HepG2 (cell line): ENCODE results near the gene MPG. TPM values are rescaled to one million over a fixed set of nuclear protein-coding genes. Genes with fewer than 3 reads are reported as not detected.
A peak's percentile ranks its signal among the peaks of the same experiment; 100 is the strongest.

Experiments
- BRD4 ChIP-seq: sonication (generic); formaldehyde crosslinking; IDR thresholded peaks from 2 replicates; pipeline ENCODE4 v1.4.0; 2020; ENCODE audit warnings: missing genetic modification reagents
- FOXC1 ChIP-seq: sonication (generic); formaldehyde crosslinking; IDR thresholded peaks from 2 replicates; pipeline ENCODE4 v1.8.0; 2022; ENCODE audit warnings: mild to moderate bottlenecking, missing genetic modification reagents, borderline replicate concordance
- HNRNPLL ChIP-seq: fragments of 200-400 bp; formaldehyde crosslinking; IDR thresholded peaks from 2 replicates; pipeline ENCODE4 v1.6.1; 2017; ENCODE audit warnings: mild to moderate bottlenecking, low read depth, low read length; ENCODE audit not compliant: poor library complexity, severe bottlenecking
- MLXIP ChIP-seq: sonication (generic); formaldehyde crosslinking; IDR thresholded peaks from 2 replicates; pipeline ENCODE4 v1.9.0; 2021; ENCODE audit warnings: missing genetic modification reagents, borderline replicate concordance
- NFKB2 ChIP-seq: sonication (generic); formaldehyde crosslinking; IDR thresholded peaks from 2 replicates; pipeline ENCODE4 v1.4.0; 2020; ENCODE audit warnings: missing genetic modification reagents, borderline replicate concordance
- NPAS2 ChIP-seq: sonication (generic); formaldehyde crosslinking; IDR thresholded peaks from 2 replicates; pipeline ENCODE4 v1.8.0; 2022; ENCODE audit warnings: mild to moderate bottlenecking, missing genetic modification reagents, borderline replicate concordance
- RXRA ChIP-seq: sonication (generic); formaldehyde crosslinking; IDR thresholded peaks from 2 replicates; pipeline ENCODE4 v1.5.1; 2020; ENCODE audit warnings: missing genetic modification reagents
- SAFB2 ChIP-seq: sonication (generic); formaldehyde crosslinking; IDR thresholded peaks from 2 replicates; pipeline ENCODE4 v1.5.1; 2020; ENCODE audit warnings: missing genetic modification reagents, low read depth, mild to moderate bottlenecking, borderline replicate concordance
- SP2 ChIP-seq: sonication (generic); formaldehyde crosslinking; IDR thresholded peaks from 2 replicates; pipeline ENCODE4 v1.5.1; 2020; ENCODE audit warnings: mild to moderate bottlenecking, missing genetic modification reagents
- ZBTB7A ChIP-seq: sonication (generic); formaldehyde crosslinking; IDR thresholded peaks from 2 replicates; pipeline ENCODE4 v1.8.0; 2022; ENCODE audit warnings: mild to moderate bottlenecking, missing genetic modification reagents
- ZNF264 ChIP-seq: sonication (generic); formaldehyde crosslinking; IDR thresholded peaks from 2 replicates; pipeline ENCODE4 v1.4.0; 2020; ENCODE audit warnings: missing genetic modification reagents
- ZNF343 ChIP-seq: sonication (generic); formaldehyde crosslinking; IDR thresholded peaks from 2 replicates; pipeline ENCODE4 v1.4.0; 2020; ENCODE audit warnings: mild to moderate bottlenecking, missing genetic modification reagents
- ZNF674 ChIP-seq: sonication (generic); formaldehyde crosslinking; IDR thresholded peaks from 2 replicates; pipeline ENCODE4 v1.5.0; 2020; ENCODE audit warnings: low read depth, mild to moderate bottlenecking, missing genetic modification reagents
- ZNF766 ChIP-seq: sonication (generic); formaldehyde crosslinking; IDR thresholded peaks from 2 replicates; pipeline ENCODE4 v1.5.0; 2020; ENCODE audit warnings: missing genetic modification reagents, borderline replicate concordance
- ZNF777 ChIP-seq: sonication (generic); formaldehyde crosslinking; IDR thresholded peaks from 2 replicates; pipeline ENCODE4 v1.4.0; 2020; ENCODE audit warnings: missing genetic modification reagents
- ZSCAN21 ChIP-seq: sonication (generic); formaldehyde crosslinking; IDR thresholded peaks from 2 replicates; pipeline ENCODE4 v1.8.0; 2022; ENCODE audit warnings: mild to moderate bottlenecking, missing genetic modification reagents, moderate library complexity, borderline replicate concordance
- ZSCAN30 ChIP-seq: sonication (generic); formaldehyde crosslinking; IDR thresholded peaks from 2 replicates; pipeline ENCODE4 v1.5.0; 2020; ENCODE audit warnings: mild to moderate bottlenecking, missing genetic modification reagents
- polyA plus RNA-seq, 8 experiments: library from polyadenylated mRNA; depleted of rRNA in 3 of 8; stranded (reverse) in 7 of 8; unstranded in 1 of 8; fragments of >200 nt; fragmentation: Illumina TruSeq in 4 of 8; extraction: Trizol in 4 of 8; gene quantifications; 2 replicates each; pipeline versions ENCODE4 v1.2.1 to v1.2.3, GENCODE V29; 2011 to 2016; ENCODE audit warnings: low read depth in 4 of 8, missing spikeins in 1 of 8, mixed read lengths in 1 of 8; ENCODE audit not compliant: insufficient read depth in 1 of 8
- total RNA-seq, 5 experiments: library from RNA; depleted of rRNA; stranded (reverse); fragments of >200 nt; fragmentation: Illumina TruSeq; extraction: Trizol; gene quantifications; 2 replicates each; pipeline ENCODE4 v1.2.3, GENCODE V29; 2016; ENCODE audit warnings: low read depth in 1 of 5
- TF ChIP-seq, protein P1 (sequence below): sonication (generic); formaldehyde crosslinking; IDR thresholded peaks from 2 replicates; pipeline ENCODE4 v1.4.0; 2020; ENCODE audit warnings: missing genetic modification reagents, low read depth, mild to moderate bottlenecking, borderline replicate concordance
- TF ChIP-seq, protein P2 (sequence below): sonication (generic); formaldehyde crosslinking; IDR thresholded peaks from 2 replicates; pipeline ENCODE4 v1.4.0; 2020; ENCODE audit warnings: missing genetic modification reagents

MPG gene
- total and polyA plus RNA-seq, 2 of the 13 experiments (the other 11 are each of a cell fraction or from before 2014, with no cell fraction given), result 59.1 to 62.5 TPM

- TF ChIP-seq ZNF674 (CRISPR knock-in tag) (peak; percentile 91; the same call in 1 of the 2 replicates), NFKB2 (CRISPR knock-in tag) (peak; percentile 91; the same call in 1 of the 2 replicates), ZSCAN21 (CRISPR knock-in tag) (no peak), ZBTB7A (peak; percentile 21; the same call in 1 of the 2 replicates), ZNF343 (CRISPR knock-in tag) (peak; percentile 86), ZNF766 (CRISPR knock-in tag) (no peak), HNRNPLL (peak; percentile 68), ZNF777 (CRISPR knock-in tag) (peak; percentile 32; the same call in 1 of the 2 replicates), SP2 (CRISPR knock-in tag) (peak; percentile 96), SAFB2 (CRISPR knock-in tag) (0 out of 2 replicates have a peak, but pooled peaks have one; percentile 85), RXRA (CRISPR knock-in tag) (no peak; the same call in 1 of the 2 replicates), BRD4 (CRISPR knock-in tag) (0 out of 2 replicates have a peak, but pooled peaks have one; percentile 1), MLXIP (CRISPR knock-in tag) (peak; percentile 31; the same call in 1 of the 2 replicates), FOXC1 (CRISPR knock-in tag) (peak; percentile 78), ZSCAN30 (CRISPR knock-in tag) (no peak), ZNF264 (CRISPR knock-in tag) (0 out of 2 replicates have a peak, but pooled peaks have one; percentile 12), NPAS2 (CRISPR knock-in tag) (no peak)
- TF ChIP-seq, protein P1, sequence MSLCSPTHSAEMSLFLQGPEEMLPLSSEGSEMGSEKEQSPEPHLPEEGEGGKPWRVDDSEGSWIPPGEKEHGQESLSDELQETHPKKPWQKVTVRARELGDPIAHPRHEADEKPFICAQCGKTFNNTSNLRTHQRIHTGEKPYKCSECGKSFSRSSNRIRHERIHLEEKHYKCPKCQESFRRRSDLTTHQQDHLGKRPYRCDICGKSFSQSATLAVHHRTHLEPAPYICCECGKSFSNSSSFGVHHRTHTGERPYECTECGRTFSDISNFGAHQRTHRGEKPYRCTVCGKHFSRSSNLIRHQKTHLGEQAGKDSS, result no peak; the same call in 1 of the 2 replicates
- TF ChIP-seq, protein P2, sequence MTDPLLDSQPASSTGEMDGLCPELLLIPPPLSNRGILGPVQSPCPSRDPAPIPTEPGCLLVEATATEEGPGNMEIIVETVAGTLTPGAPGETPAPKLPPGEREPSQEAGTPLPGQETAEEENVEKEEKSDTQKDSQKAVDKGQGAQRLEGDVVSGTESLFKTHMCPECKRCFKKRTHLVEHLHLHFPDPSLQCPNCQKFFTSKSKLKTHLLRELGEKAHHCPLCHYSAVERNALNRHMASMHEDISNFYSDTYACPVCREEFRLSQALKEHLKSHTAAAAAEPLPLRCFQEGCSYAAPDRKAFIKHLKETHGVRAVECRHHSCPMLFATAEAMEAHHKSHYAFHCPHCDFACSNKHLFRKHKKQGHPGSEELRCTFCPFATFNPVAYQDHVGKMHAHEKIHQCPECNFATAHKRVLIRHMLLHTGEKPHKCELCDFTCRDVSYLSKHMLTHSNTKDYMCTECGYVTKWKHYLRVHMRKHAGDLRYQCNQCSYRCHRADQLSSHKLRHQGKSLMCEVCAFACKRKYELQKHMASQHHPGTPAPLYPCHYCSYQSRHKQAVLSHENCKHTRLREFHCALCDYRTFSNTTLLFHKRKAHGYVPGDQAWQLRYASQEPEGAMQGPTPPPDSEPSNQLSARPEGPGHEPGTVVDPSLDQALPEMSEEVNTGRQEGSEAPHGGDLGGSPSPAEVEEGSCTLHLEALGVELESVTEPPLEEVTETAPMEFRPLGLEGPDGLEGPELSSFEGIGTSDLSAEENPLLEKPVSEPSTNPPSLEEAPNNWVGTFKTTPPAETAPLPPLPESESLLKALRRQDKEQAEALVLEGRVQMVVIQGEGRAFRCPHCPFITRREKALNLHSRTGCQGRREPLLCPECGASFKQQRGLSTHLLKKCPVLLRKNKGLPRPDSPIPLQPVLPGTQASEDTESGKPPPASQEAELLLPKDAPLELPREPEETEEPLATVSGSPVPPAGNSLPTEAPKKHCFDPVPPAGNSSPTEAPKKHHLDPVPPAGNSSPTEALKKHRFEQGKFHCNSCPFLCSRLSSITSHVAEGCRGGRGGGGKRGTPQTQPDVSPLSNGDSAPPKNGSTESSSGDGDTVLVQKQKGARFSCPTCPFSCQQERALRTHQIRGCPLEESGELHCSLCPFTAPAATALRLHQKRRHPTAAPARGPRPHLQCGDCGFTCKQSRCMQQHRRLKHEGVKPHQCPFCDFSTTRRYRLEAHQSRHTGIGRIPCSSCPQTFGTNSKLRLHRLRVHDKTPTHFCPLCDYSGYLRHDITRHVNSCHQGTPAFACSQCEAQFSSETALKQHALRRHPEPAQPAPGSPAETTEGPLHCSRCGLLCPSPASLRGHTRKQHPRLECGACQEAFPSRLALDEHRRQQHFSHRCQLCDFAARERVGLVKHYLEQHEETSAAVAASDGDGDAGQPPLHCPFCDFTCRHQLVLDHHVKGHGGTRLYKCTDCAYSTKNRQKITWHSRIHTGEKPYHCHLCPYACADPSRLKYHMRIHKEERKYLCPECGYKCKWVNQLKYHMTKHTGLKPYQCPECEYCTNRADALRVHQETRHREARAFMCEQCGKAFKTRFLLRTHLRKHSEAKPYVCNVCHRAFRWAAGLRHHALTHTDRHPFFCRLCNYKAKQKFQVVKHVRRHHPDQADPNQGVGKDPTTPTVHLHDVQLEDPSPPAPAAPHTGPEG (CRISPR knock-in tag), result peak; percentile 77; the same call in 1 of the 2 replicates
These were observed 24.4 kb upstream of the MPG start, which contains the start of the genes POLR3K and SNRNP25 (continued) for GRCh38 chr16:53346-54236.
